PC-9 (cell line): ENCODE data around the gene GFY.

Experiments
- CTCF ChIP-seq: fragments of 200-600 bp; sonication (generic); conservative IDR thresholded peaks from 2 replicates; pipeline ENCODE4 v1.6.1; 2017; ENCODE audit warnings: mixed run types, antibody characterized with exemption, mild to moderate bottlenecking, moderate library complexity
- EZH2 ChIP-seq: fragments of 200-600 bp; sonication (generic); IDR thresholded peaks from 2 replicates; pipeline ENCODE4 v1.8.0; 2017; ENCODE audit warnings: antibody characterized with exemption, low read depth

GRCh38 chr19:49443366-49444099 is 18.3 kb downstream of the GFY start:
- TF ChIP-seq CTCF (peak; percentile 83), EZH2 (no peak)
